Endothelial cell of umbilical vein (primary cell): Measurements from ENCODE around the gene MYO9A.

Source experiments
- EZH2 ChIP-seq: IDR thresholded peaks from 2 replicates; pipeline ENCODE4 v1.6.1; 2012; ENCODE audit warnings: borderline replicate concordance, low read depth, mild to moderate bottlenecking, moderate library complexity, low read length, inconsistent platforms; ENCODE audit not compliant: severe bottlenecking
- JUN ChIP-seq: IDR thresholded peaks from 2 replicates; pipeline ENCODE4 v1.6.1; 2011; ENCODE audit warnings: borderline replicate concordance, low read depth; ENCODE audit not compliant: insufficient read length, insufficient read depth
- MYC ChIP-seq: IDR thresholded peaks from one replicate; pipeline ENCODE4 v1.6.1; 2011; ENCODE audit warnings: mild to moderate bottlenecking, low read depth, low read length
- POLR2A ChIP-seq: IDR thresholded peaks from 2 replicates; pipeline ENCODE4 v1.6.1; 2012; ENCODE audit warnings: low read depth, mild to moderate bottlenecking, control low read depth, low read length
- TF ChIP-seq, protein P1 (sequence below), 2 donors: IDR thresholded peaks; 1 replicate in 1 of 2; 2 replicates in 1 of 2; pipeline ENCODE4 v1.5.1; 2011; ENCODE audit warnings: low read length in 2 of 2, mild to moderate bottlenecking in 2 of 2, moderate library complexity in 2 of 2, control low read depth in 1 of 2, inconsistent platforms in 1 of 2, low read depth in 1 of 2; ENCODE audit not compliant: insufficient read depth in 1 of 2; ENCODE audit errors: extremely low read depth in 1 of 2

- TF ChIP-seq JUN (no peak), POLR2A (no peak), MYC (no peak), EZH2 (no peak)
- TF ChIP-seq, protein P1, sequence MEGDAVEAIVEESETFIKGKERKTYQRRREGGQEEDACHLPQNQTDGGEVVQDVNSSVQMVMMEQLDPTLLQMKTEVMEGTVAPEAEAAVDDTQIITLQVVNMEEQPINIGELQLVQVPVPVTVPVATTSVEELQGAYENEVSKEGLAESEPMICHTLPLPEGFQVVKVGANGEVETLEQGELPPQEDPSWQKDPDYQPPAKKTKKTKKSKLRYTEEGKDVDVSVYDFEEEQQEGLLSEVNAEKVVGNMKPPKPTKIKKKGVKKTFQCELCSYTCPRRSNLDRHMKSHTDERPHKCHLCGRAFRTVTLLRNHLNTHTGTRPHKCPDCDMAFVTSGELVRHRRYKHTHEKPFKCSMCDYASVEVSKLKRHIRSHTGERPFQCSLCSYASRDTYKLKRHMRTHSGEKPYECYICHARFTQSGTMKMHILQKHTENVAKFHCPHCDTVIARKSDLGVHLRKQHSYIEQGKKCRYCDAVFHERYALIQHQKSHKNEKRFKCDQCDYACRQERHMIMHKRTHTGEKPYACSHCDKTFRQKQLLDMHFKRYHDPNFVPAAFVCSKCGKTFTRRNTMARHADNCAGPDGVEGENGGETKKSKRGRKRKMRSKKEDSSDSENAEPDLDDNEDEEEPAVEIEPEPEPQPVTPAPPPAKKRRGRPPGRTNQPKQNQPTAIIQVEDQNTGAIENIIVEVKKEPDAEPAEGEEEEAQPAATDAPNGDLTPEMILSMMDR (IDR thresholded peaks at IDR 0.05; ENCODE audit: extremely low read depth in 1 of 2, insufficient read depth in 1 of 2, low read depth in 1 of 2, low read length in 2 of 2), result no peak
These were observed 225.6 kb downstream of the MYO9A start for GRCh38 chr15:71892335-71892734.
